Keratinocyte (primary cell): ENCODE results near the gene RAB13. TPM values are rescaled to one million over a fixed set of nuclear protein-coding genes. Genes with fewer than 3 reads are reported as not detected.
A peak's percentile ranks its signal among the peaks of the same experiment; 100 is the strongest.

Experiments used
- DNase-seq: peaks from one replicate; pipeline ENCODE4 v3.0.0-alpha.2; 2011; ENCODE audit warnings: low read depth, missing footprints, low spot score
- FAIRE-seq: peaks from 2 replicates; lab custom pipeline; 2011; peaks lifted over from hg19 to GRCh38; lab: Jason Lieb, UNC
- H2AFZ ChIP-seq: 2 replicates; pipeline ENCODE4 v1.6.0; 2012; ENCODE audit warnings: low read length, control low read depth, inconsistent platforms; ENCODE audit not compliant: control insufficient read depth
- H3K27ac ChIP-seq: 2 replicates; pipeline ENCODE4 v1.5.1; 2011; ENCODE audit warnings: low read length; ENCODE audit not compliant: control insufficient read depth, insufficient read depth
- H3K27me3 ChIP-seq: 3 replicates; pipeline ENCODE4 v1.6.0; 2011; ENCODE audit warnings: low read length; ENCODE audit not compliant: control insufficient read depth, insufficient read depth; ENCODE audit errors: extremely low read depth
- H3K36me3 ChIP-seq, 2 experiments: 2 replicates in 1 of 2; 3 replicates in 1 of 2; pipeline ENCODE4 v1.5.1; 2011; ENCODE audit warnings: low read length in 2 of 2, mild to moderate bottlenecking in 1 of 2; ENCODE audit not compliant: control insufficient read depth in 2 of 2, insufficient read depth in 2 of 2; ENCODE audit errors: extremely low read depth in 1 of 2
- H3K4me1 ChIP-seq: 3 replicates; pipeline ENCODE4 v1.5.1; 2011; ENCODE audit warnings: low read length; ENCODE audit not compliant: control insufficient read depth, insufficient read depth; ENCODE audit errors: extremely low read depth
- H3K4me2 ChIP-seq: 3 replicates; pipeline ENCODE4 v1.6.0; 2011; ENCODE audit warnings: low read depth, low read length; ENCODE audit not compliant: control insufficient read depth, insufficient read depth; ENCODE audit errors: extremely low read depth
- H3K4me3 ChIP-seq, 3 experiments: fragments of 200-600 bp in 1 of 3; sonication (generic) in 1 of 3; 2 replicates in 2 of 3; 3 replicates in 1 of 3; pipeline ENCODE4 v1.5.1; 2011 to 2016; ENCODE audit warnings: low read length in 3 of 3, mild to moderate bottlenecking in 3 of 3, control low read depth in 2 of 3, inconsistent platforms in 1 of 3, low read depth in 1 of 3, mixed read lengths in 1 of 3, mixed run types in 1 of 3, moderate library complexity in 1 of 3; ENCODE audit not compliant: control insufficient read depth in 2 of 3, insufficient read depth in 2 of 3; ENCODE audit errors: extremely low read depth in 1 of 3
- H3K79me2 ChIP-seq: 2 replicates; pipeline ENCODE4 v1.6.0; 2012; ENCODE audit warnings: low read length; ENCODE audit not compliant: control insufficient read depth, insufficient read depth
- H3K9ac ChIP-seq: 3 replicates; pipeline ENCODE4 v1.6.0; 2011; ENCODE audit warnings: low read length; ENCODE audit not compliant: control insufficient read depth, insufficient read depth; ENCODE audit errors: extremely low read depth
- H3K9me1 ChIP-seq: 3 replicates; pipeline ENCODE4 v1.6.0; 2011; ENCODE audit warnings: low read length; ENCODE audit not compliant: control insufficient read depth, insufficient read depth; ENCODE audit errors: extremely low read depth
- H3K9me3 ChIP-seq: 2 replicates; pipeline ENCODE4 v1.5.1; 2012; ENCODE audit warnings: low read depth, low read length; ENCODE audit not compliant: control insufficient read depth
- H4K20me1 ChIP-seq: 3 replicates; pipeline ENCODE4 v1.6.0; 2011; ENCODE audit warnings: low read length; ENCODE audit not compliant: control insufficient read depth, insufficient read depth; ENCODE audit errors: extremely low read depth
- CTCF ChIP-seq, 3 experiments: IDR thresholded peaks in 1 of 3; conservative IDR thresholded peaks in 1 of 3; optimal IDR thresholded peaks in 1 of 3; 2 replicates in 2 of 3; 3 replicates in 1 of 3; pipeline versions ENCODE3 to v1.5.1; 2011; ENCODE audit warnings: low read length in 3 of 3, mild to moderate bottlenecking in 3 of 3, moderate library complexity in 2 of 3, control low read depth in 1 of 3, inconsistent platforms in 1 of 3; ENCODE audit not compliant: insufficient read depth in 2 of 3; ENCODE audit errors: extremely low read depth in 1 of 3
- EZH2 ChIP-seq: IDR thresholded peaks from one replicate; pipeline ENCODE4 v1.6.1; 2012; ENCODE audit warnings: inconsistent platforms, mild to moderate bottlenecking, low read length, moderate library complexity
- dilution Hi-C: fragments of 300-500 bp; cut with MboI; formaldehyde crosslinking; loops from one replicate; pipeline ENCODE4 v1.7.0; 2020; ENCODE audit warnings: low sequenced_read_pairs; ENCODE audit not compliant: extremely low pct_ligation_motif_present
- polyA plus RNA-seq, 5 experiments: library from polyadenylated mRNA; depleted of rRNA in 3 of 5; stranded (reverse) in 3 of 5; stranded (forward) in 1 of 5; unstranded in 1 of 5; fragments of >200 nt; gene quantifications; 1 replicate in 1 of 5; 2 replicates in 3 of 5; 3 replicates in 1 of 5; pipeline versions ENCODE4 v1.2.1 to v1.2.3, GENCODE V29; 2011 to 2012; ENCODE audit warnings: missing spikeins in 2 of 5, low read depth in 1 of 5, low replicate concordance in 1 of 5

RAB13 gene
- polyA plus RNA-seq, 1 donor (not counting 4 experiments of a cell fraction or from before 2014, with no cell fraction given): 87.1 TPM

GRCh38 chr1:153945795-153946621 lies 40.1 kb downstream of the RAB13 start:
- dilution Hi-C loops: no loop called here
- Histone ChIP-seq H3K4me2 (peak overlapping the region; percentile 92), H3K27me3 (no peaks in the 10 kb centered on the region), H3K9me3 (no peaks in the 10 kb centered on the region), H3K4me1 (peaks cover 10% of the 10 kb centered on the region), H4K20me1 (no peaks in the 10 kb centered on the region), H3K27ac (peak overlapping the region; percentile 80), H3K36me3 (peaks cover 16 to 34% of the 10 kb centered on the region in 2 experiments), H3K9ac (peak overlapping the region; percentile 82), H3K79me2 (peaks cover 22% of the 10 kb centered on the region), H2AFZ (peak overlapping the region; percentile 70), H3K4me3 (peak overlapping the region; percentile 75 to 88 (median 79)), H3K9me1 (no peaks in the 10 kb centered on the region)
- FAIRE-seq (no peak), DNase-seq (no peak)
- no peak for TF ChIP-seq EZH2
- no peak for TF ChIP-seq CTCF (optimal IDR thresholded peaks at IDR 0.05 in 1 of 3, IDR thresholded peaks at IDR 0.05 in 1 of 3, conservative IDR thresholded peaks at IDR 0.05 in 1 of 3; ENCODE audit: extremely low read depth in 1 of 3, insufficient read depth in 2 of 3, low read length in 3 of 3)

DNA sequence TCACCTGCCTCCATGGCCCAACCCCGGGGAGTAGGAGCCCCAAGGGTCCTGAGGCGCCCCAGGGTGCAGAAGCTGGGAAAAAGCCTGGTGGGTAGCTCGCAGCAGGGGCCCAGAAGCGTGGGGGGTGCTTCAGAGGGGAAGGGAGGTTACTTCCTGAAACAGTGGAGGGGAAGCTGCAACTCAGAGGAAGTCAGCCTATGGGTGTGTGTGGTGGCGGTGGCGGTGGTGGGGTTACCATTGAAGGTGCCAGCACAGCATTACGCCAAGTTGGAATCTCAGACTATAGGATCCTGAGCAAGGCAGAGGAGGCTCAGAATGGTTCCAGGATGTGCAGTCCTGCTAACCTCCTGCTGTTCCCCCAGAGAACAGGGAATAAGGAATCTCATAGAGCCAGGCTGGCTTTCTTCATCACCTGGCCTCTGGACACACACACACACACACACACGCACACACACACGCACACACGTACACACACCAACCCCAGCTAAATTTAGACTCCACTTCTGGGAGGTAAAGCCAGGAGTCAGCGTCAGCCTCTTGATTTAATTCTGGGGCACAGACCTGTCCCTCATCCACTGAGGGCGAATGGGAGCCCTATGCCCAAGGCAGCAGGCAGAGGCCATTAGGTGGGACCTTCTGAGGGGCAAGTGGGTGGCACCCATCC lies 40.9 kb downstream of the RAB13 start:
- H4K20me1 ChIP-seq: no peaks in the 10 kb centered on the region
- peak overlapping the region; percentile 70 for H2AFZ ChIP-seq
- peaks cover 20 to 35% of the 10 kb centered on the region in 2 experiments for H3K36me3 ChIP-seq
- peaks cover 22% of the 10 kb centered on the region for H3K79me2 ChIP-seq
- DNase-seq (no peak), FAIRE-seq (no peak)
- no peaks in the 10 kb centered on the region for H3K9me3 ChIP-seq
- peak overlapping the region; percentile 82 for H3K9ac ChIP-seq
- H3K9me1 ChIP-seq: no peaks in the 10 kb centered on the region
- H3K4me2 ChIP-seq: peak overlapping the region; percentile 92
- H3K4me3 ChIP-seq: peak overlapping the region; percentile 75 to 88 (median 79)
- H3K27ac ChIP-seq: peak overlapping the region; percentile 80
- no peaks in the 10 kb centered on the region for H3K27me3 ChIP-seq
- dilution Hi-C loops: no loop called here
- peaks cover 10% of the 10 kb centered on the region for H3K4me1 ChIP-seq
- no peak for TF ChIP-seq EZH2
- no peak for TF ChIP-seq CTCF (optimal IDR thresholded peaks at IDR 0.05 in 1 of 3, IDR thresholded peaks at IDR 0.05 in 1 of 3, conservative IDR thresholded peaks at IDR 0.05 in 1 of 3; ENCODE audit: extremely low read depth in 1 of 3, insufficient read depth in 2 of 3, low read length in 3 of 3)
